Smooth muscle cell (in vitro differentiated cells): ENCODE data around the gene PRDM5. TPM values are rescaled to one million over a fixed set of nuclear protein-coding genes. Genes with fewer than 3 reads are reported as not detected.

ENCODE experiments used
- DNase-seq: peaks from one replicate; lab custom pipeline; 2025; ENCODE audit not compliant: unreplicated experiment; lab: John Stamatoyannopoulos, UW
- H2AFZ ChIP-seq: fragments of 200-600 bp; sonication (generic); 2 replicates; pipeline ENCODE4 v1.6.0; 2016; ENCODE audit warnings: antibody characterized with exemption, low read depth, mild to moderate bottlenecking
- H3F3A ChIP-seq: fragments of 200-600 bp; sonication (generic); 2 replicates; pipeline ENCODE4 v1.6.0; 2017; ENCODE audit warnings: antibody characterized with exemption, low read depth
- H3K27ac ChIP-seq: fragments of 200-600 bp; sonication (generic); 2 replicates; pipeline ENCODE4 v1.5.1; 2016; ENCODE audit warnings: low read depth, mild to moderate bottlenecking
- H3K27me3 ChIP-seq: fragments of 200-600 bp; sonication (generic); 2 replicates; pipeline ENCODE4 v1.6.1; 2016; ENCODE audit warnings: low read depth, mild to moderate bottlenecking
- H3K36me3 ChIP-seq: fragments of 200-600 bp; sonication (generic); 2 replicates; pipeline ENCODE4 v1.5.1; 2016; ENCODE audit warnings: low read depth
- H3K4me1 ChIP-seq: fragments of 200-600 bp; sonication (generic); 2 replicates; pipeline ENCODE4 v1.5.1; 2016; ENCODE audit warnings: low read depth
- H3K4me2 ChIP-seq: fragments of 200-600 bp; sonication (generic); 2 replicates; pipeline ENCODE4 v1.6.0; 2016; ENCODE audit warnings: mild to moderate bottlenecking
- H3K4me3 ChIP-seq: fragments of 200-600 bp; sonication (generic); 2 replicates; pipeline ENCODE4 v1.5.1; 2016; ENCODE audit warnings: mild to moderate bottlenecking
- H3K79me2 ChIP-seq: fragments of 200-600 bp; sonication (generic); 2 replicates; pipeline ENCODE4 v1.6.0; 2016; ENCODE audit warnings: low read depth, mild to moderate bottlenecking
- H3K9ac ChIP-seq: fragments of 200-600 bp; sonication (generic); 2 replicates; pipeline ENCODE4 v1.6.0; 2016; ENCODE audit warnings: low read depth
- H3K9me3 ChIP-seq: fragments of 200-600 bp; sonication (generic); replicated peaks from 2 replicates; pipeline ENCODE4 v1.5.1; 2016; ENCODE audit warnings: low read depth
- H4K20me1 ChIP-seq: fragments of 200-600 bp; sonication (generic); 2 replicates; pipeline ENCODE4 v1.6.0; 2016; ENCODE audit warnings: low read depth
- CTCF ChIP-seq: fragments of 200-600 bp; sonication (generic); IDR thresholded peaks from 2 replicates; pipeline ENCODE4 v1.5.1; 2017; ENCODE audit warnings: borderline replicate concordance, mild to moderate bottlenecking, antibody characterized with exemption; ENCODE audit not compliant: insufficient read depth, poor library complexity, severe bottlenecking
- WGBS: methylation state at CpG from one replicate; pipeline ENCODE4 v1.1.7; 2016; ENCODE audit warnings: low lambda C conversion rate; 5-methylcytosine and 5-hydroxymethylcytosine counted together
- polyA plus RNA-seq: library from polyadenylated mRNA; unstranded; fragments of >200 nt; fragmentation: Nextera tagmentation; extraction: Ambion mirVana; gene quantifications from 2 replicates; pipeline ENCODE4 v1.2.1, GENCODE V29; 2016
- total RNA-seq: library from RNA; depleted of rRNA; stranded (reverse); fragments of >200 nt; gene quantifications from 2 replicates; pipeline ENCODE4 v1.2.3, GENCODE V29; 2014

The PRDM5 gene
- total and polyA plus RNA-seq, 2 experiments from 2014 or later = 3.3 to 8.6 TPM

GRCh38 chr4:120691536-120691935 is 231.0 kb downstream of the PRDM5 start:
- Histone ChIP-seq H3K4me1 (peaks cover 26% of the 10 kb centered on the region), H3K27ac (peak overlapping the region; percentile 28), H3F3A (peaks cover 16% of the 10 kb centered on the region), H3K9me3 (no peaks in the 10 kb centered on the region), H3K79me2 (no peaks in the 10 kb centered on the region), H3K4me2 (peak overlapping the region; percentile 13), H4K20me1 (no peaks in the 10 kb centered on the region), H3K27me3 (no peaks in the 10 kb centered on the region), H3K36me3 (no peaks in the 10 kb centered on the region), H2AFZ (no peak overlapping the region), H3K4me3 (no peak overlapping the region), H3K9ac (no peak overlapping the region)
- TF ChIP-seq CTCF = no peak
- DNase-seq = no peak

GRCh38 chr4:120691106-120691505 is 231.4 kb downstream of the PRDM5 start:
- Histone ChIP-seq H3K4me2 (peak overlapping the region; percentile 13), H2AFZ (no peak overlapping the region), H3K27ac (peak overlapping the region; percentile 28), H3K79me2 (no peaks in the 10 kb centered on the region), H3K27me3 (no peaks in the 10 kb centered on the region), H4K20me1 (no peaks in the 10 kb centered on the region), H3K9ac (no peak overlapping the region), H3K4me1 (peaks cover 22% of the 10 kb centered on the region), H3F3A (peaks cover 16% of the 10 kb centered on the region), H3K36me3 (no peaks in the 10 kb centered on the region), H3K9me3 (no peaks in the 10 kb centered on the region), H3K4me3 (no peak overlapping the region)
- TF ChIP-seq CTCF = no peak
- DNase-seq = no peak

GRCh38 chr4:120688791-120689190 is 233.7 kb downstream of the PRDM5 start:
- Histone ChIP-seq H3K79me2 (no peaks in the 10 kb centered on the region), H3F3A (no peaks in the 10 kb centered on the region), H3K4me2 (no peak overlapping the region), H3K27me3 (no peaks in the 10 kb centered on the region), H3K4me1 (peaks cover 7% of the 10 kb centered on the region), H3K9ac (no peak overlapping the region), H3K36me3 (no peaks in the 10 kb centered on the region), H2AFZ (no peak overlapping the region), H4K20me1 (no peaks in the 10 kb centered on the region), H3K4me3 (no peak overlapping the region), H3K27ac (no peak overlapping the region), H3K9me3 (no peaks in the 10 kb centered on the region)
- WGBS = 36% methylated on average over 3 of the region's 3 CpGs
- no peak for DNase-seq
- TF ChIP-seq CTCF = no peak

- no peak overlapping the region for H3K27ac ChIP-seq
- no peaks in the 10 kb centered on the region for H4K20me1 ChIP-seq
- no peak overlapping the region for H3K4me2 ChIP-seq
- 86% methylated on average over 2 of the region's 2 CpGs for WGBS
- TF ChIP-seq CTCF = no peak
- no peaks in the 10 kb centered on the region for H3K4me1 ChIP-seq
- no peaks in the 10 kb centered on the region for H3K9me3 ChIP-seq
- no peak overlapping the region for H2AFZ ChIP-seq
- H3K27me3 ChIP-seq = no peaks in the 10 kb centered on the region
- H3K79me2 ChIP-seq = no peaks in the 10 kb centered on the region
- H3F3A ChIP-seq = no peaks in the 10 kb centered on the region
- H3K9ac ChIP-seq = no peak overlapping the region
- no peaks in the 10 kb centered on the region for H3K36me3 ChIP-seq
- no peak for DNase-seq
- H3K4me3 ChIP-seq = no peak overlapping the region
Measured at GRCh38 chr4:120685756-120686278, 236.7 kb downstream of the PRDM5 start.
